RWPE2 (cell line): ENCODE data around the gene ADSS1.

Source experiments
- ATAC-seq: fragments of 200-7000 bp; cut with Tn5 transposase; 3 replicates; pipeline ENCODE4 v1.9.1; 2021; ENCODE audit warnings: low read depth
- DNase-seq: peaks from one replicate; pipeline ENCODE4 v3.0.0-alpha.2; 2020; ENCODE audit warnings: low spot score
- H3K27ac ChIP-seq: fragments of 450-650 bp; 2 replicates; pipeline ENCODE4 v1.5.1; 2017; ENCODE audit warnings: mild to moderate bottlenecking; ENCODE audit not compliant: poor library complexity, severe bottlenecking
- H3K27me3 ChIP-seq: fragments of 250-450 bp; sonication (Bioruptor Pico); 2 replicates; pipeline ENCODE4 v1.5.1; 2021; ENCODE audit warnings: mild to moderate bottlenecking, moderate library complexity; ENCODE audit not compliant: insufficient read depth, poor library complexity, severe bottlenecking
- H3K36me3 ChIP-seq: fragments of 250-450 bp; sonication (Bioruptor Pico); 2 replicates; pipeline ENCODE4 v1.5.1; 2020; ENCODE audit warnings: low read depth, mild to moderate bottlenecking, moderate library complexity
- H3K4me1 ChIP-seq: fragments of 250-450 bp; sonication (Bioruptor Pico); 2 replicates; pipeline ENCODE4 v1.5.1; 2021; ENCODE audit warnings: mild to moderate bottlenecking, moderate library complexity; ENCODE audit not compliant: insufficient read depth, poor library complexity, severe bottlenecking
- H3K4me3 ChIP-seq: fragments of 250-450 bp; sonication (Bioruptor Pico); 2 replicates; pipeline ENCODE4 v1.5.1; 2021; ENCODE audit warnings: mild to moderate bottlenecking, moderate library complexity; ENCODE audit not compliant: severe bottlenecking
- H3K9me3 ChIP-seq: fragments of 250-450 bp; sonication (Bioruptor Pico); 2 replicates; pipeline ENCODE4 v1.5.1; 2021; ENCODE audit warnings: mild to moderate bottlenecking, moderate library complexity; ENCODE audit not compliant: severe bottlenecking
- CTCF ChIP-seq: fragments of 450-650 bp; IDR thresholded peaks from one replicate; pipeline ENCODE4 v1.5.1; 2017; ENCODE audit warnings: mild to moderate bottlenecking, moderate library complexity; ENCODE audit not compliant: poor library complexity, severe bottlenecking

ADSS1 gene

DNA sequence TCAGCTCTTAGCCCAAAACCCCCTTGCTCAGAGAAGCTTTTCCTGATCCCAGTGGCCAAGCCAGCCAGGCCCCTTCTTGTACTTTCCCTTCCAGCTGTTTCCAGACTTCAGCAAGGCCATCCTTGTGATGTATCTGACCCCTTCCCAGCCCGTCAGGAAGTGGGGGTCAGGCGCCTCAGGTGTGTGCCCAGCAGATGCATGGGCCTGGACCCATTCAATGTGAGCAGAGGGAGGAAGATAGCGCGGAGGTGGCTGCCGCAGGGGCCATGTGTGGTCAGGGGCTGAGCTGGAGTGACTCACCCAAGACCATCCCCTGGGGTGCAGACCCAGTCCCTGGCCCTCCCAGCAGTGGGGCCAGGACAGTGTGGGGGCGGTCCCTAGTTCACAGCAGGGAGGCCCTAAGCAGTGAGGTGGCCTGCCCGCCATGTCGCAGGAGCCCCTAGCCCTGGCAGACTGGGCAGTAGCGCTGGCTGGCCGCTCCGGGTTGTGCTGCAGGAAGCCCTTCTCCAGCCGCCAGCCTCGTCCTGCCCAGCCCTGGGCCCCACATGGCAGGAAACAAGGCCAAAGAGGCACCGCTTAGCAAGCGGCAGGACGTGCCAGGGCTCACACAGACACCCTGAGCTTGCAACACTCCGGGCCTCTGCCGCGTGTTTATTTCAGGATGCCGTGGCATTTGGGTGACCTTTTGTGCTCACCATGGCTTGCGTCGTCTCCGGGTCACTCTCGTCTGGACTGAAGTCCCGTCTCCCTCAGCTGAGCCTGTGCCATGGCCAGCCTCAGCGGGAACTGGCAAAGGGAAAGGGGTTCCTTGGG is 12.0 kb downstream of the ADSS1 start:
- H3K27ac ChIP-seq = peak overlapping the region; percentile 87
- H3K9me3 ChIP-seq = no peaks in the 10 kb centered on the region
- no peaks in the 10 kb centered on the region for H3K27me3 ChIP-seq
- no peak for TF ChIP-seq CTCF
- H3K36me3 ChIP-seq = peaks cover 14% of the 10 kb centered on the region
- peaks cover 41% of the 10 kb centered on the region for H3K4me1 ChIP-seq
- DNase-seq (no peak), ATAC-seq (peak; percentile 56)
- H3K4me3 ChIP-seq = no peak overlapping the region

- peaks cover 17% of the 10 kb centered on the region for H3K36me3 ChIP-seq
- no peak overlapping the region for H3K27ac ChIP-seq
- H3K9me3 ChIP-seq = no peaks in the 10 kb centered on the region
- TF ChIP-seq CTCF = no peak
- H3K27me3 ChIP-seq = no peaks in the 10 kb centered on the region
- peaks cover 23% of the 10 kb centered on the region for H3K4me1 ChIP-seq
- DNase-seq (no peak), ATAC-seq (no peak)
- no peak overlapping the region for H3K4me3 ChIP-seq
These were observed 14.5 kb downstream of the ADSS1 start for GRCh38 chr14:104738375-104739019.

- no peak for DNase-seq
- peaks cover 18% of the 10 kb centered on the region for H3K4me1 ChIP-seq
- no peak for TF ChIP-seq CTCF
- H3K4me3 ChIP-seq = no peak overlapping the region
- no peak for ATAC-seq
- no peaks in the 10 kb centered on the region for H3K9me3 ChIP-seq
- H3K27ac ChIP-seq = no peak overlapping the region
- H3K27me3 ChIP-seq = no peaks in the 10 kb centered on the region
- peaks cover 20% of the 10 kb centered on the region for H3K36me3 ChIP-seq
These were observed 15.0 kb downstream of the ADSS1 start for GRCh38 chr14:104739026-104739425.

DNA sequence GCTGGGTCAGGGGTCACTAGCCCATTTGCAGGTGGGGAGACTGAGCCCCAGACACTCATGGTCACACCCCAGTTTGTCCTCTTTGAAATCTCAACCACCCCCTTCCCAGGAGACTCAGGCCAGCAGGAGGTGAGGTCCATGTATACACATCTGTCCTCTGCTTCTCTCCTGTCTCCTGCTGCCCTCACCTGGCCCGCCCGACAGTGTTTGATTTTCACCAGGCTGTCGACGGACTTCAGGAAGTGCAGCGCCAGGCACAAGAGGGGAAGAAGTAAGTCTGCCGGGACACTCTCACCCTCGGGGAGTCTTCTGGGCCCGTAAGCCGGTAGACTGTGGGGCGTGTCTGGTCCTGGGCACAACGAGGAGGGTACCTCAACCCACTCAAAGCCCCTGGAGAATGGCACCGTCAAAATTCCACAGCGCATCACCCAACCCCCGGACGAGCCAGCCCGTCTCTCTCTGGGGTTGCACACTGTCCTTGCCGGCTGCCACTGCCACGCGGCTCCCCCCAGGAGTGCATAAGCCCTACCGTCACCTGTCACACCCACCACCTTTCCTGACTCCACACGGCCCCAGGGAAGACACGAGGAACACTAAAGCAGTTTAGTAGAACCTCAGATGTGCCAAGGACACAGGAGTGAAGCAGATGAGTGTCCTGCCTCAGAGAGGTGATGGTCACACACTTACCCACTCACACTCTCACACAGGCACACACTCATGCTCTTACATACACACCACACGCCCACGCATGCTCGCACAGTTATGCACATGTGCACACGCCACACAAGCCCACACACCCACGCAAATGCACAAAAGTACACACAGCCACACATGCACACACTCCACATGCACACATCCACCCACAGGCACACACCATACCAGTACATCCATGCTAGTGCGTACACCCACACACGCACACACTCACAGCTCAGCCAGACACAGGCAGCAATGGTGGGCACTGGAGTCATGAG is 15.8 kb downstream of the ADSS1 start:
- Histone ChIP-seq H3K4me1 (peaks cover 14% of the 10 kb centered on the region), H3K36me3 (peaks cover 23% of the 10 kb centered on the region), H3K27ac (no peak overlapping the region), H3K4me3 (no peak overlapping the region), H3K27me3 (no peaks in the 10 kb centered on the region), H3K9me3 (no peaks in the 10 kb centered on the region)
- no peak for TF ChIP-seq CTCF
- no peak for DNase-seq
- ATAC-seq = no peak
